Activated T-cell treated with anti-CD3 and anti-CD28 coated beads, Interleukin-2, amount 50 U/mL, for 4 hours (primary cell): ENCODE results near the gene REPS1. TPM values are rescaled to one million over a fixed set of nuclear protein-coding genes. Genes with fewer than 3 reads are reported as not detected.
A peak's percentile ranks its signal among the peaks of the same experiment; 100 is the strongest.

Source experiments
- ATAC-seq, 2 donors: fragments of 200-7000 bp; cut with Tn5 transposase; one replicate each; pipeline ENCODE4 v1.10.0; 2021
- DNase-seq: peaks from one replicate; pipeline ENCODE4 v3.0.0-alpha.2; 2020
- H3K27me3 Mint-ChIP-seq: one replicate; pipeline ENCODE4 v1.8.0; 2021; ENCODE audit warnings: low read depth, mixed read lengths
- H3K36me3 Mint-ChIP-seq: one replicate; pipeline ENCODE4 v1.8.0; 2022; ENCODE audit warnings: mixed read lengths; ENCODE audit not compliant: insufficient read depth
- H3K4me1 Mint-ChIP-seq: one replicate; pipeline ENCODE4 v1.8.0; 2021; ENCODE audit warnings: low read depth, mixed read lengths
- H3K4me3 Mint-ChIP-seq: one replicate; pipeline ENCODE4 v1.8.0; 2021; ENCODE audit warnings: mild to moderate bottlenecking, moderate library complexity, mixed read lengths
- H3K9me3 Mint-ChIP-seq: one replicate; pipeline ENCODE4 v1.8.0; 2021; ENCODE audit warnings: mixed read lengths
- total RNA-seq, 3 donors: library from RNA; stranded (reverse); gene quantifications; one replicate each; pipeline ENCODE4 v1.2.1, GENCODE V29; 2021

The REPS1 gene
- total RNA-seq, 3 donors from 2014 or later = 58.5 to 62.4 (median 58.6) TPM

- peak overlapping the region; percentile 91 for H3K4me3 Mint-ChIP-seq
- no peak for ATAC-seq
These were observed 1.3 kb upstream of the REPS1 start for GRCh38 chr6:138989098-138989983.

GRCh38 chr6:138988469-138988834 lies 399 bp upstream of the REPS1 start:
- Mint-ChIP-seq H3K9me3 (no peaks in the 10 kb centered on the region), H3K36me3 (no peaks in the 10 kb centered on the region), H3K4me3 (peak overlapping the region; percentile 91), H3K27me3 (no peaks in the 10 kb centered on the region), H3K4me1 (peaks cover 8% of the 10 kb centered on the region)
- ATAC-seq = peak; percentile 3 to 16
- peak; percentile 9 for DNase-seq

More at GRCh38 chr6:138989098-138989983, 1.3 kb upstream of the REPS1 start:
- Mint-ChIP-seq H3K36me3 (no peaks in the 10 kb centered on the region), H3K27me3 (no peaks in the 10 kb centered on the region), H3K9me3 (no peaks in the 10 kb centered on the region), H3K4me1 (peaks cover 8% of the 10 kb centered on the region)
- DNase-seq = no peak

DNA sequence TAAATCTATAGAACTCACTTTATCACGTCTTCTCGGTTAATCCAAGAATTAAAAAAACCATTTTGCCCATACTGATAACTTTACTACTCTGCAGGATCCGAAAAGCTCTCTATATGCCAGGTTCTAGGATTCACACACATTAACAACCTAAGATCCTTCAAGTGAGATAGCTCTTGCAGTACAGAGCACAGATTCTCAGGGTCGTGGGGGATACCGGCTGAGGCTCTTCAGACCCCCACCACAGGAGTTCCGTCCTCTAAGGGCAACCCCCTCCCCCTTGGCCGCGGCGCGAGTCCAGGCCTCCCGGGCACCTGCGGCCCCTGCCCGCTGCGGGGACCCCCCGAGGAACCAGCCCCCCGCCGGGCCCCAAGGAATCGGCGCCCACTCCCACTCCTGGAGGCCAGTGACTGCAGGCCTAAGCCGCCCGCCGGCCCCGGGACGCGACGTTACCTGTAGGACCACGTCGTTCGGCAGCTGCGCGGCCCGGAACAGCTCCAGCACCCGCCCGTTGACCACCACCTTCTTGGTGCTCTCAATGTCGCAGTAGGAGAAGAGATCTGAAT lies 892 bp downstream of the REPS1 start:
- Mint-ChIP-seq H3K4me1 (peaks cover 8% of the 10 kb centered on the region), H3K9me3 (no peaks in the 10 kb centered on the region), H3K36me3 (no peaks in the 10 kb centered on the region), H3K27me3 (no peaks in the 10 kb centered on the region), H3K4me3 (no peak overlapping the region)
- ATAC-seq (no peak), DNase-seq (no peak)

DNA sequence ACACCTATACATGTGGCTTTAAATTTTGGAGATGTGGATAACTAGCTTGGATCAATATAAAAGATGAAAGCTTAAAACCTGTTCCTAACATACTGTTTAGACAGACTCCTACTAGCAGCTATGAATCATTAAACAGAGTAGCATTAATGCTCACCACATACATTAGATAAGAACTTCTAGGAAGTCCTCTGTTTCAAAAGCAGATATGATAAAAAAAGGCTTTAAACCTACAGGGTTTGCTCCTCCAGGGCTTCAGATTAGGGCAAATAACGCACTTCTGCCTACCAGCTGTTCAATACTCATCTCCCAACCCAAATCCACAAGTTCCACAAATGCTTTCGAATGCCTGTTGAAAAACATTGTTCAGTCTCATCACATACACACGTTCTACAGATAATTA lies 1.5 kb downstream of the REPS1 start:
- H3K9me3 Mint-ChIP-seq = no peaks in the 10 kb centered on the region
- DNase-seq (no peak), ATAC-seq (peak in 1 of 2 donors; percentile 6)
- peaks cover 8% of the 10 kb centered on the region for H3K4me1 Mint-ChIP-seq
- no peaks in the 10 kb centered on the region for H3K27me3 Mint-ChIP-seq
- no peaks in the 10 kb centered on the region for H3K36me3 Mint-ChIP-seq
- no peak overlapping the region for H3K4me3 Mint-ChIP-seq

- Mint-ChIP-seq H3K4me1 (peaks cover 27% of the 10 kb centered on the region), H3K9me3 (no peaks in the 10 kb centered on the region), H3K4me3 (no peak overlapping the region), H3K27me3 (no peaks in the 10 kb centered on the region), H3K36me3 (peaks cover 3% of the 10 kb centered on the region)
- no peak for ATAC-seq
- no peak for DNase-seq
These were observed 6.6 kb downstream of the REPS1 start for GRCh38 chr6:138981416-138981815.

GRCh38 chr6:138979813-138980668 lies 8.0 kb downstream of the REPS1 start:
- no peak for DNase-seq
- peaks cover 36% of the 10 kb centered on the region for H3K4me1 Mint-ChIP-seq
- ATAC-seq = no peak
- peaks cover 3% of the 10 kb centered on the region for H3K36me3 Mint-ChIP-seq
- H3K27me3 Mint-ChIP-seq = no peaks in the 10 kb centered on the region
- no peak overlapping the region for H3K4me3 Mint-ChIP-seq
- no peaks in the 10 kb centered on the region for H3K9me3 Mint-ChIP-seq

DNA sequence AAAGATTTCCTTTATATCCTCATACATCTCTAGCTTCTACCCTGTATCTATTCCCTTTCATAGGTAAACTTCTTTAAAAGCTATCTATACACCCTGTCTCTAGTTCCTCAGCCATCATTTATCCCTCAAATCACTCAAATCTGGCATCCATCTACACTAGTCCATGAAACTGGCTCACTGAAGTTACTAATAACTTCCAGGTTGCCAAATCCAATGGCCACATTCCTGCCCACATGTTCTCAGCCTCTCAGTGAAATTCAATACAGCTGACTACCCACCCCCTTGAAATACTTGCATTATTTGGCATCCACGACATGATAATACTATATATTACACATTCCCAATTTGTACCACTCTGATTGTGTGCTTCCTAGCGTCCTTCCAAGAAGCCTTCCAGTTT lies 8.7 kb downstream of the REPS1 start:
- no peaks in the 10 kb centered on the region for H3K9me3 Mint-ChIP-seq
- H3K36me3 Mint-ChIP-seq = peaks cover 3% of the 10 kb centered on the region
- peaks cover 42% of the 10 kb centered on the region for H3K4me1 Mint-ChIP-seq
- no peak for DNase-seq
- no peak overlapping the region for H3K4me3 Mint-ChIP-seq
- no peaks in the 10 kb centered on the region for H3K27me3 Mint-ChIP-seq
- no peak for ATAC-seq

GRCh38 chr6:138978229-138978628 lies 9.8 kb downstream of the REPS1 start:
- no peak overlapping the region for H3K4me3 Mint-ChIP-seq
- H3K9me3 Mint-ChIP-seq = no peaks in the 10 kb centered on the region
- H3K4me1 Mint-ChIP-seq = peaks cover 53% of the 10 kb centered on the region
- ATAC-seq (no peak), DNase-seq (no peak)
- peaks cover 3% of the 10 kb centered on the region for H3K36me3 Mint-ChIP-seq
- H3K27me3 Mint-ChIP-seq = no peaks in the 10 kb centered on the region

DNA sequence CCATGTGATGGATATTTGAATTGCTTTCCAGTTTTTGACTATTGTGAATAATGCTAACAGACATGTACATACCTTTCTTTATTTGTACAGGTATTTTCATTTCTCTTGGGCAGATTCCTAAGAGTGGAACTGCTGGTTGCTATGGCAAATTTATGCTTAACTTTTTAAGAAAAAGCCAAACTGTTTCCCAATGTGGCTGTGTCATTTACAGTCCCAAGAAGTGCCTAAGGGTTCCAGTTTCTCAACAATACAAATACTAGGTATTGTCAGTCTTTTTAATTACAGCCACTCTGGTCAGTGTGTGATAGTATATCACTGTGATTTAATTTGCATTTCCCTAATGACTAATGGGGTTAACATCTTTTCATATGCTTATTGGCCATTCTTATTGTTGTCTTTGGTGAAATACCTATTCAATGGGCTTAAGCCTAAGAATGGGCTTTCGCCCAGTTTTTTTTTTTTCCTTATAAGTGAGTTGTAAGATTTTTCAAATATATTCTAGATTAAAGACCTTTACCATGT lies 10.3 kb downstream of the REPS1 start:
- peaks cover 58% of the 10 kb centered on the region for H3K4me1 Mint-ChIP-seq
- ATAC-seq (no peak), DNase-seq (no peak)
- no peaks in the 10 kb centered on the region for H3K9me3 Mint-ChIP-seq
- peaks cover 3% of the 10 kb centered on the region for H3K36me3 Mint-ChIP-seq
- H3K4me3 Mint-ChIP-seq = no peak overlapping the region
- H3K27me3 Mint-ChIP-seq = no peaks in the 10 kb centered on the region

DNA sequence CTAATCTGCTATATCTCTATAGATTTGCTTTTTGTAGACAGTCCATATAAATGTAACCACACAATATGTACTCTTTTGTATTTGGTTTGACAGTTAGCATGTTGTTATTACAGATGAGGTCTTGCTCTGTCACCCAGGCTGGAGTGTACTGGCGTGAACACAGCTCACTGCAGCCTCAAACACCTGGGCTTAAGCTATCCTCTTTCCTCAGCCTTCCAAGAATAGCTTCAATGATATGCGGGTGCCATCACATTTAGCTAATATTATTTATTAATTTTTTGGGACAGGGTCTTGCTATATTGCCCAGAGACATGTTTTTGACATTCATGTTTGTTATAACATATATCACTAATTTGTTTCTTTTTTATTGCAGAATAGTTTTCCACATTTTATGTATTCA lies 10.8 kb downstream of the REPS1 start:
- Mint-ChIP-seq H3K27me3 (no peaks in the 10 kb centered on the region), H3K4me1 (peaks cover 60% of the 10 kb centered on the region), H3K4me3 (no peak overlapping the region), H3K9me3 (no peaks in the 10 kb centered on the region), H3K36me3 (peaks cover 3% of the 10 kb centered on the region)
- no peak for DNase-seq
- ATAC-seq = no peak

DNA sequence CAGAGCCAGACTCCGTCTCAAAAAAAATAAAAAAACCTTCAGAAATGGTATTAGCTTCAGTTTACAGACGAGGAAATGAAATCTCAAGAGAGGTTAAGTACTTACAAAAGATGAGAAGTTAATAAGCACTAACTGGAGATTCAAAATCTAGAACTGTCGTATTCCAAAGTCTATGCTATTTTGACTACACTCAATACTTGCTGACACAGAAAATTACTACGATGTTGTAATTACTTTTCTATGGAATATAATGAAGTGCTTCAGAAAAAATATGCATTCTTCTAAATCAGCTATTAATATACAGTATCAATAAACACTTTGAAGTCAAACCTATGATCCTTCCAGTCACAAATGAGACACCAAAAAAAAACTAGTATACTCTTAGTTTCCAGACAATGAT lies 12.2 kb downstream of the REPS1 start:
- DNase-seq = no peak
- Mint-ChIP-seq H3K36me3 (peaks cover 3% of the 10 kb centered on the region), H3K4me3 (no peak overlapping the region), H3K4me1 (peaks cover 74% of the 10 kb centered on the region), H3K27me3 (no peaks in the 10 kb centered on the region), H3K9me3 (no peaks in the 10 kb centered on the region)
- ATAC-seq = no peak

- peaks cover 4% of the 10 kb centered on the region for H3K36me3 Mint-ChIP-seq
- ATAC-seq (no peak), DNase-seq (no peak)
- no peak overlapping the region for H3K4me3 Mint-ChIP-seq
- H3K27me3 Mint-ChIP-seq = no peaks in the 10 kb centered on the region
- no peaks in the 10 kb centered on the region for H3K9me3 Mint-ChIP-seq
- H3K4me1 Mint-ChIP-seq = peaks cover 77% of the 10 kb centered on the region
These were observed 14.4 kb downstream of the REPS1 start for GRCh38 chr6:138973466-138974153.

DNA sequence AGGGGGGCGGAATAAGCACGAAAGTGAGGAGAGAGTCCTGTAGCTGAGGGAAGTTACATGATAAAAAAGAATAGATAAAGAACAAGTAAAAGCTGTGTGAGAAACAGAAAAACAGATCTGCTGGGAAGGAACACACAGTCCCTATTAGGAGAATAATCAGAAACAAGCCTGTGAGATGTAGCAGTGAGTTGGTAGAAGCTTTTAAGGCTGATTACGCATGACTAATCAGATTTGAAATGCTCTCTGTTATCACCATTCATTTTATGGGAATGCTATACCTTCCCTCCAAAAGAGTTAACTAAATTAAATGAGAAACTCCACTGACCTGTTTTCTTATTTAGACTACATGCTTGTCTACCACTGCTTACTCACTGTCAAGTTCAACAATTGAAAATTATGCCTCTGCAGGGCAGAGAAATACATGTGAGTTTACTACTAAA lies 15.8 kb downstream of the REPS1 start:
- Mint-ChIP-seq H3K4me1 (peaks cover 81% of the 10 kb centered on the region), H3K36me3 (peaks cover 8% of the 10 kb centered on the region), H3K9me3 (no peaks in the 10 kb centered on the region), H3K4me3 (no peak overlapping the region), H3K27me3 (no peaks in the 10 kb centered on the region)
- no peak for ATAC-seq
- DNase-seq = no peak

GRCh38 chr6:138971601-138972000 lies 16.5 kb downstream of the REPS1 start:
- DNase-seq (no peak), ATAC-seq (no peak)
- no peaks in the 10 kb centered on the region for H3K27me3 Mint-ChIP-seq
- H3K4me3 Mint-ChIP-seq = no peak overlapping the region
- H3K9me3 Mint-ChIP-seq = no peaks in the 10 kb centered on the region
- H3K4me1 Mint-ChIP-seq = peaks cover 81% of the 10 kb centered on the region
- H3K36me3 Mint-ChIP-seq = peaks cover 8% of the 10 kb centered on the region
